Limb (tissue), 2 donors: ENCODE data around the gene ZNF138.
"Not testable (repeated sequence)": the region's sequence is repeated elsewhere in the genome, so short reads cannot be mapped to it uniquely, and the experiment has no call there.

ENCODE experiments used
- DNase-seq, 2 donors: peaks; one replicate each; pipeline ENCODE4 v3.0.0-alpha.2; 2016; ENCODE audit errors: extremely low spot score in 2 of 2

ZNF138 gene

GRCh38 chr7:64838051-64838450 is 43.8 kb downstream of the ZNF138 start:
- not testable (repeated sequence) for DNase-seq

- no peak for DNase-seq
These were observed 44.5 kb downstream of the ZNF138 start for GRCh38 chr7:64838691-64839090.

GRCh38 chr7:64839910-64840309 is 45.7 kb downstream of the ZNF138 start:
- DNase-seq, result no peak

- DNase-seq, result no peak
These were observed 55.2 kb downstream of the ZNF138 start for GRCh38 chr7:64849250-64849923.

GRCh38 chr7:64849924-64850499 is 55.8 kb downstream of the ZNF138 start:
- no peak for DNase-seq

- no peak for DNase-seq
These were observed 59.5 kb downstream of the ZNF138 start for GRCh38 chr7:64853679-64854078.

- no peak for DNase-seq
These were observed 60.7 kb downstream of the ZNF138 start for GRCh38 chr7:64854969-64855368.

GRCh38 chr7:64863021-64863420 is 68.8 kb downstream of the ZNF138 start:
- DNase-seq, result no peak

- DNase-seq, result not testable (repeated sequence)
These were observed 69.3 kb downstream of the ZNF138 start for GRCh38 chr7:64863530-64863929.

GRCh38 chr7:64863969-64864368 is 69.7 kb downstream of the ZNF138 start:
- DNase-seq, result no peak

GRCh38 chr7:64867863-64868440 is 73.7 kb downstream of the ZNF138 start:
- DNase-seq, result no peak

- no peak for DNase-seq
These were observed 74.3 kb downstream of the ZNF138 start for GRCh38 chr7:64868499-64868898.

- DNase-seq, result no peak
These were observed 75.0 kb downstream of the ZNF138 start for GRCh38 chr7:64869121-64869725.

GRCh38 chr7:64869912-64870562 is 75.8 kb downstream of the ZNF138 start:
- DNase-seq, result no peak

GRCh38 chr7:64870656-64871055 is 76.4 kb downstream of the ZNF138 start:
- DNase-seq, result no peak

- DNase-seq, result no peak
These were observed 77.5 kb downstream of the ZNF138 start for GRCh38 chr7:64871761-64872160.

GRCh38 chr7:64872351-64873154 is 78.3 kb downstream of the ZNF138 start:
- no peak for DNase-seq

- DNase-seq, result no peak
These were observed 78.9 kb downstream of the ZNF138 start for GRCh38 chr7:64873155-64873500.

- DNase-seq, result no peak
These were observed 79.3 kb downstream of the ZNF138 start for GRCh38 chr7:64873517-64873916.

GRCh38 chr7:64874114-64874513 is 79.9 kb downstream of the ZNF138 start:
- no peak for DNase-seq

- DNase-seq, result no peak
These were observed 80.5 kb downstream of the ZNF138 start for GRCh38 chr7:64874562-64875250.
